ENCODE data around the gene FAM110A. TPM values are rescaled to one million over a fixed set of nuclear protein-coding genes. Genes with fewer than 3 reads are reported as not detected.

The FAM110A gene
- total and polyA plus RNA-seq, 9 of the 15 experiments (the other 6 are each of a cell fraction or from before 2014, with no cell fraction given): 0.73 to 15.5 (median 3.6) TPM

DNA sequence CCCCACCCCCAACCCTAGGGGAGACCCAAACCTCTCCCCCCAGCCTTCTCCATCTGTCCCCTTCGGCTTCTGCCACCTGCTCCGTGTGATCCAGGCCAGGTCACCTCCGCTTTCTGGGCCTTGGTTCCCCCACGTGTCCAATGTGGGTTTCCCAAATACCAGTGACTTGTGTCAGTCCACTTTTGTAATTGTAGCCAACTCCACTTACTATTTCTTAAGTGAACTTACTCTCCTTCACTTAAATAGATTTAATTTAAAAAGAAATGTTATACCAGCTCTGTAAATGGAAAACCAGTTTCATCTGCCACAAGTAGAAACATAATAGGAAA lies 10.0 kb upstream of the FAM110A start:
- intact Hi-C loops (cut with micrococcal nuclease) (no loop called here), in situ Hi-C loops (cut with MboI) (no loop called here)
- Histone ChIP-seq H2AFZ (ENCODE audit: low read depth, low read length) (peak overlapping the region; percentile 61; the same call in 1 of the 2 replicates), H3K9me3 (replicated peaks; ENCODE audit: control insufficient read depth, insufficient read depth, low read depth, low read length) (peaks cover 9% of the 10 kb centered on the region), H3K79me2 (ENCODE audit: control insufficient read depth, insufficient read depth, low read length) (no peaks in the 10 kb centered on the region), H3K9ac (ENCODE audit: insufficient read depth in 1 of 2, low read depth in 2 of 2, low read length in 2 of 2) (peak overlapping the region in 1 of 2 experiments; percentile 28; a peak in 2 of 4 replicates), H3K4me2 (ENCODE audit: insufficient read depth, low read length) (no peak overlapping the region), H3K9me1 (ENCODE audit: control insufficient read depth, insufficient read depth, low read length) (no peaks in the 10 kb centered on the region), H3K36me3 (ENCODE audit: control insufficient read depth, insufficient read depth, low read length) (no peaks in the 10 kb centered on the region), H3K27me3 (ENCODE audit: control insufficient read depth in 2 of 2, insufficient read depth in 2 of 2, low read length in 2 of 2) (no peaks in the 10 kb centered on the region), H4K20me1 (replicated peaks; ENCODE audit: control insufficient read depth, insufficient read depth, low read length) (no peaks in the 10 kb centered on the region), H3K4me3 (no peak overlapping the region), H3K27ac (ENCODE audit: extremely low read depth, low read depth, low read length) (no peak overlapping the region; the same call in 2 of the 3 replicates), H3K4me1 (replicated peaks in 1 of 2; ENCODE audit: control insufficient read depth in 2 of 2, insufficient read depth in 2 of 2, low read length in 2 of 2) (peaks cover 24 to 47% of the 10 kb centered on the region in 2 experiments)
- ATAC-seq (no peak), DNase-seq (ENCODE audit: extremely low read depth in 1 of 4, low spot score in 3 of 4) (no peak), FAIRE-seq (no peak)
- ChIA-PET POLR2A (no interaction called here), CTCF (ENCODE audit: low intra/inter-chr PET ratio) (no interaction called here)
- TF ChIP-seq FOXP1 (CRISPR knock-in tag; IDR thresholded peaks at IDR 0.05) (no peak), DMBX1 (CRISPR knock-in tag; IDR thresholded peaks at IDR 0.05; ENCODE audit: borderline replicate concordance) (0 out of 2 replicates have a peak, but pooled peaks have one; percentile 34)
- TF ChIP-seq, protein P1, sequence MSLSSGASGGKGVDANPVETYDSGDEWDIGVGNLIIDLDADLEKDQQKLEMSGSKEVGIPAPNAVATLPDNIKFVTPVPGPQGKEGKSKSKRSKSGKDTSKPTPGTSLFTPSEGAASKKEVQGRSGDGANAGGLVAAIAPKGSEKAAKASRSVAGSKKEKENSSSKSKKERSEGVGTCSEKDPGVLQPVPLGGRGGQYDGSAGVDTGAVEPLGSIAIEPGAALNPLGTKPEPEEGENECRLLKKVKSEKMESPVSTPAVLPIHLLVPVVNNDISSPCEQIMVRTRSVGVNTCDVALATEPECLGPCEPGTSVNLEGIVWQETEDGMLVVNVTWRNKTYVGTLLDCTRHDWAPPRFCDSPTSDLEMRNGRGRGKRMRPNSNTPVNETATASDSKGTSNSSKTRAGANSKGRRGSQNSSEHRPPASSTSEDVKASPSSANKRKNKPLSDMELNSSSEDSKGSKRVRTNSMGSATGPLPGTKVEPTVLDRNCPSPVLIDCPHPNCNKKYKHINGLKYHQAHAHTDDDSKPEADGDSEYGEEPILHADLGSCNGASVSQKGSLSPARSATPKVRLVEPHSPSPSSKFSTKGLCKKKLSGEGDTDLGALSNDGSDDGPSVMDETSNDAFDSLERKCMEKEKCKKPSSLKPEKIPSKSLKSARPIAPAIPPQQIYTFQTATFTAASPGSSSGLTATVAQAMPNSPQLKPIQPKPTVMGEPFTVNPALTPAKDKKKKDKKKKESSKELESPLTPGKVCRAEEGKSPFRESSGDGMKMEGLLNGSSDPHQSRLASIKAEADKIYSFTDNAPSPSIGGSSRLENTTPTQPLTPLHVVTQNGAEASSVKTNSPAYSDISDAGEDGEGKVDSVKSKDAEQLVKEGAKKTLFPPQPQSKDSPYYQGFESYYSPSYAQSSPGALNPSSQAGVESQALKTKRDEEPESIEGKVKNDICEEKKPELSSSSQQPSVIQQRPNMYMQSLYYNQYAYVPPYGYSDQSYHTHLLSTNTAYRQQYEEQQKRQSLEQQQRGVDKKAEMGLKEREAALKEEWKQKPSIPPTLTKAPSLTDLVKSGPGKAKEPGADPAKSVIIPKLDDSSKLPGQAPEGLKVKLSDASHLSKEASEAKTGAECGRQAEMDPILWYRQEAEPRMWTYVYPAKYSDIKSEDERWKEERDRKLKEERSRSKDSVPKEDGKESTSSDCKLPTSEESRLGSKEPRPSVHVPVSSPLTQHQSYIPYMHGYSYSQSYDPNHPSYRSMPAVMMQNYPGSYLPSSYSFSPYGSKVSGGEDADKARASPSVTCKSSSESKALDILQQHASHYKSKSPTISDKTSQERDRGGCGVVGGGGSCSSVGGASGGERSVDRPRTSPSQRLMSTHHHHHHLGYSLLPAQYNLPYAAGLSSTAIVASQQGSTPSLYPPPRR (CRISPR knock-in tag; IDR thresholded peaks at IDR 0.05; ENCODE audit: borderline replicate concordance): 0 out of 2 replicates have a peak, but pooled peaks have one; percentile 35
- BruUV-seq (replicated peaks): no TSS peak
- WGBS (ENCODE audit: insufficient coverage, low coverage, missing lambda C conversion rate): 45% methylated on average over 4 of the region's 4 CpGs
